GM18502 (cell line): Measurements from ENCODE around the gene ZNF474.

Source experiments
- ATAC-seq: cut with Tn5 transposase; IDR thresholded peaks from one replicate; pipeline ENCODE4 v1.9.1; 2021; ENCODE audit warnings: mild to moderate bottlenecking; ENCODE audit not compliant: unreplicated experiment, poor library complexity

ZNF474 gene

DNA sequence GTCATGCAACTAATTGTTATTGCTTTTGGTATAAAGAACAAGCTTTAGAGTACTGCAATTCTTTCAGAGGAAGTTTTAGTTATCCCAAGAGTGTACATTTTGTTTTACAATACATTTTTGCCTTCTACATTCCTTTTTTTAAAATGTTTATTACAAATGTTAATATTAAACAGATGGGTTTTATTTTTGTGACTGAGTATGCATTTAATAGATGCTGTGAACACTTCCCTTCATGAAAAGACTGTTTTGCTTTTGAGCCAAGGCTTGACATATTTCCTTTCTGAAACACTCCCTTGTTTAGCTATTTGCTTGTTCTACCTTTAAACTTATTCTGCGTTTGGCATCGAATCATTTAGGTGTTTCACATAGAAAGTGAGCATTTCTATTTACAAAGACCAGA is 14.8 kb upstream of the ZNF474 start:
- no peak for ATAC-seq

DNA sequence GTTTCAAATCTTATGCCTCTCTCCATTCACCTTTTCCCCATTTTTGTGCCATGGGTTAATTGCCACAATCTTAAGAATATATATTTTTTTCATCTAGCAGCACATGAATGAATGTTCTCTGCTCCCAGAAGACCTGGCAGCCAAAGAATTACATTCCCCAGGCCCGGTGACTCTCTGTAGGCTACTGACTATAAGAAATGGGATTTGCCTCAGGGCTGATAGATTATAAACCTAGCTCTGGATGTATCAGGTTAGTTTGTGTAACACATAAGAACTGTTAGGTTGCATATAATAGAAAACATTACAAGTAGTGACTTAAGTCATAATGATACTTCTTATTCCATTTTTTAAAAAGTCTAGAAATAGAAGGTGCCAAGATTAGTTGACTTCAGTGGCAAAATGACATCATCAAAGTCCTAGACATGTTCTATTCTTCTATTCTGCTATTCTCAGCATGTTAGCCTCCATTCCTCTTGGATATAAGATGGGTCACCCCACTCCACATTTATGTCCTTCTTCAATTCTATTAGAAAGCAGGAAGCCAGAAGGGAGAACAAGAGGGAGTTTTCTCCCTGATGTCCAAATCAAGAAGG is 10.9 kb upstream of the ZNF474 start:
- no peak for ATAC-seq

DNA sequence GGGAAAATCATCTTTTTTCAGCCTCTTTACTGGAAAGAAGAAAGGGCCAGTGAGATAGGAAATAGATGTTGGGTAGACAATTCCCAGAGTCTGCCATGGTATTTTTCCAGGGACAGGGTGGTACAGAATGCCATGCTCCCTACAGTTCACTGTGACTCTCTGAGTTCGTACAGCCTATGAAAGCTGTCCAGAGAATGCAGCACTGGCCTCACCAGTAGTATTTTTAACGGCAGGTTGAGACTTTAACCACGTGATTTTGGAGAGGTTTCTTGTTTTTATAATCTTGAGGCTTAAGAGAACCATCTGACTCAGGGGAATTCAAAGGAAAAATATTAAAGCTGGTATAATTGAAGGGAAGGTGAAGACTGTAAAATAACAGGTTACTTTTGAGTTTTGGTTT is 10.1 kb upstream of the ZNF474 start:
- no peak for ATAC-seq

DNA sequence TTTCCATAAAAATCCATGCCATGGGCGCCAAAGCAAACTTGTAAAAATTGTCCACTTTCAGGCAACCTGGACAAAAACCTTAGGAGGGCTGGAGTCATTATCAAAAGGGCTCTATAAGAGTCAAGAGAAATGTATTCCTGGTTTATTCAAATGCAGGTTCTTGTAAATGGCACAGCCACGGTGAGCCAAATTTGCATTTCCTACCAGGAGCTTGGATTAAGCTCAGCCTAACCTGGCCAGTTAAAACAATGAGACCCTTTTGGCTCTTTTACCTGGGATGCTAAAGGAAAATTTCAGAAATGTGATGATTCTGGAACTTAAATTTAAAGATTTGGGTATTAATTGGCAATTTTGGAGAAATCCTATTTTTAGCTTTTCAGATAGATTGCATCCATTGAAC is 8.9 kb upstream of the ZNF474 start:
- ATAC-seq = no peak

DNA sequence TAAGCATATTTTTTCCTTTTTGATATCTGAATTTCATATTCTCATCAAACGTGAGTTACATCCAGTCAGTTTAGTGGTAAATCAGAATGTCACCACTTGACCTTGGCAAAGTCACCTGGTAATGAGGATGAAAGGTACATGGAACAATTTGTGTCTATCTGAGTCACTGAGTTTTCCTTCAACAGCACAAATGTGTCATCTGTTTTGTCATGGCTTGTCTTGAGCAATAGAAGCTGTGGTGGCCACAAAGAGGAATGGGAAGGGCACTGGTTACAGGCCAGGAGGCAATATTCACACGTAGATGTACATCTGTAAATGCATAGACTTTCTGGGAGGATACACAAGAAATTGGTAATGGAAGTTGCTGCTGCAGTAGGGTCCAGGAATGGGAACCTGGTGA is 8.4 kb upstream of the ZNF474 start:
- ATAC-seq = no peak

DNA sequence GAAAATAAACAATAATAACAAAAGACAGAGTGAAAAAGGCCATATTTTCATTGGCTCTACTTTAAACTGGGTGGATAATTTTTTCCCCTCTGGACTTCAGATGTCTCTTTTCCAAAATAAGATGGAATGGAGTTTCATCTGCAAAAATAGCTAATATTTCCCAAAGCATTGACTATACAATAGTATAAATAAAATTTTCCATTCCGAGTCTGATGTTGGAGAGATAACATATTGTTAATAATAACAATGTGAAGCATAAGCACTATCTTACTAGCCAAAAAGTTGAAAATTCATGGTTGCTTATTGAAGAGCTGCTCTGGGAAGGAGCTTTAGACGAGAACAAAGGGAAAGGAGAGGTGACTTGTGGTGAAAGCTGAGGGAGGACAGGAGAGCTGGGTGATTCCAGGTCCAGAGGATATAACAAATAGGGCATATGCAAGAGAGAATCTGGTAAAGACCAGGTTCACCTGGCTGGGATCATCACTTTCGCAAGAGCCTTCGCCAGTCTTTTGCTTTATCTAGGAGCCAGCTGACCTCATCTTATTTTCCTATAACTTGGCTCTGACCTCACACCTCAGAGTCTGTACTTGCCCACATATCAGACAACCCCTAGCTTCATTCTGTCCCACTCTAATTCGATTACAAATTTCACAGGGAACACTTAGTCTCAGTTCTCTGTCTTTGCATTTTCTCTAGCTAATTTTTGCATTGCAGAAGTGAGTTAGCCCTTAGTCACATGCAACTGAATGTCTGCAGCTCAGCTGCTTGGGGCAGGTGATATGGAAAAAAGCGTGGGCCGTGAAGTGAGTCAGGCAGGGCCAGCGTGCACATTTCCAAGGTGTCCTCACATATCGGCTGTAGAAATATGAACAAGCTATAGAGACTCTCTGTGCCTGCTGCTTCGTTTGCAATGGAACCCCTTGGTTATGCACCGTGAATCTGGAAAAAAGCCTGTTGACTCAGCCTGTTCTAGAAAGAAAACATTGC is 7.6 kb upstream of the ZNF474 start:
- no peak for ATAC-seq

DNA sequence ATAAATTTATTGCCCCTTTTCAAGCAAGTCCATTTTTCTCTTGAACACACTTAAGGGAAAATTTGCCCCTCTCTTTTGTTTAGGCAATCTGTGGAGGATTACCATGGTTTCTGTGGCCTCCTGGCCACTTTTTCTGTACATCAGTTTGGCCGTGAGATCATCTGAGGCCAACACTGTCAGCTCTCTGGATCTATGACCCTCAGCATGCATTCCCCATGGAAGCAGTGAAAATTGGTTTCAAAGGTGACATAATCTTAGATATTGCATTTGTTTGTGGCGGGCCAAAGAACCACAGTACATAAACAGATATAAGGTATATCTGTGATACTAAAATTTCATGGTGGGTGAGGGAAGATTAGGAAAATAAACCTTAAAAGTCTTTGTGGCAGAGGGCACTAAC is 4.6 kb upstream of the ZNF474 start:
- no peak for ATAC-seq

DNA sequence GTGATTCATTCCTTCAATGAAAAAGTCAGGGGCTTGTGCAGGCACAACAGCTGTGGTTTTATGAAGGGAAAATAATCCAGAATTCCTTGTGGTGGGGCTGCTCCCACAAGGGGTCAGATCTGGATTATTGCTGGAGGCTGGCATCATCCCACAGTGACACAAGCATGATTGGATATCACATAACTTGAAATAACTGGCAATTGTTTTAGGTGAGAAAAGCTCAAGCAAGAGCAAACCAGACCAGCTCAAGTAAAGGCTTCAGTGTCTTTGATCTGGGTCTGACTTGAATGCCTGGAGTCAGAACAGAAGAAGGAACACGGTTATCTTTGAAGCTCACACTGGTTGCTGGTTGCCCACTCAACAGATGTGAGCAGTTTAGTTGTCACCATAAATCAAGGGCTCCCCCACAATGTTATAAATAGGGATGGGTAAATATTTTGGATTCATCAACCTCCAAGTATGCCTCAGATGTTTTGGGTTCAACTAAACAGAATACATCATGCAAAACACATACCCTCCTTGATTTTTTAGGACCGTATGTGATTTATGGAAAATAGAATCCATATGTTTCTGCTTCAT is 3.1 kb upstream of the ZNF474 start:
- ATAC-seq = no peak

DNA sequence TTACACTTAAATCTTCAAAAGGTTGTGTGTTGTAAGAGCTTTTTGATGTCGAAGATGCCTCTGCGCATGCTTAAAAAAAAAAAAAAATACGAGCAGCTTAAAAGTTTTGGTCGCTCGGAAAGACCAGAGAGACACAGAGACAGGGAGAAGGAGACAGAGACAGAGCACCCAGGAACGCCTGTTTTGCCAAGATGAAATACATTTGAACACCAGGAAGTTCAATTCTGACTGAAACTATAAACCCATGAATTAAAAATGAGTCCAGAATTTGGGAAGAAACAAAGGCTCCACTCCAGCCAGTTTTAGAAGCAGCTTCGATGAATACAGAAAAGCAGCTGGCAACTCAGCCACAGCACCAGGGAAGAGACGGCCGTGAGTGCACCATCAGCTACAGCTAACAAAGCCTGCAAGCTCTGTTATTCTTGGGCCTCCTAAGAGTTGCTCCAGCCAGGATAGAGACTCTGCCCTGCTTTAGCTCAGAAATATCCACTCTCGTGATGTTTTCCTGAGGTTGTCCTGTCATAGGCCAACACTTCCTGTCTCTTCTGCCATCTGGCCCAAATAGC is 2.5 kb upstream of the ZNF474 start:
- ATAC-seq = no peak

DNA sequence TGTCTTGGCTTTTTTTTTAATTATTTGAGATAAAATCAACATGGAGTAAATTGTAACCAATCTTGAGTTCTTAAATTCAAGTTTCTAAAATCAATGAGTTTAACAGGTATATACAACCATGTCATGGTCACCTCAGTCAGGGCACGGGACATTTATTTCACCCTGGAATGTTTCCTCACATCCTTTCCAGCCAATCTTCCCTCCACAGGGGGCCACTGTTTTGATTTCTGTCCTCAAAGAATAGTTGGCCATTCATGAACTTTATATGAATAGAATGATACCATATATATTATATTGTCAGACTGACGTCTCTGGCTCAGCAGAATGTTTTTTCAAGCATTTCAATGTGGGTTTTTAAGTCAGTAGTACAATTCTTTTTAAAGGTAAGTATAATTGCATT is 806 bp downstream of the ZNF474 start:
- no peak for ATAC-seq

DNA sequence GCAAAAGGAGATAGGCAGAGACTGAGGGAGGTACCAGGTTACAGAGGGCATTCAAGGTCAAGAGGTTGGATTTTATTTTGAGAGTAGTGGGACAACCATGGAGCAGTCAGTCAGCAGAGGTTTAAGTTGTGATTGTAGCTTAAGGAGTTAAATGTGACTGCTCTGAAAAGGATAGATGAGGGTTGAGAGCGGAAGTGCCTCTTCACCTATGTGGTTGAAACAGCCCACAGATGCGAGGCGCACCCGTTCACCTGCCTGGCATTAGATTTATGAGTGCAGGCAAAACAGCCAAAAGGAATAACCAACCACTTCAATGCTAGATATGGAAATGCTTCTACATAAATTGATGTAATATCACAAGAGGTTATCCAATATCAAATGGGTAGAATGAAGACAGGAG is 8.4 kb downstream of the ZNF474 start:
- no peak for ATAC-seq

DNA sequence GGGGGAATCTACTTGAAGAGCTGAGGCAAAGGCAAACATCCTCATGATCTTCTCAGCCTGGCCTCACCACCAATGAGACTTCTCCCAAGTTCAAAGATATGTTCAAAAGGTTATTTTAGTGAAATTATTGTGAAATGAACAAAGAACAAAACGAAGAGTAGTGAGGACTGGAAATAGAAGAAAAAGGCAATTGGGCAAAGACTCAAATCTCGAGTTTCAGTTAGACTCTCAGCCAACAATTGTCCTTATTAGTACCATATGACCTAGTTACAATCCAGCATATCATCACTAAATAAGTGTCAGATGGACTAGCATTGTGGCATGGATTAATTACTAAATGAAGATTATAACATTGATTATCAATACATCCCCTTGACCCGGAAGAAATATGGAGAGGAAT is 9.0 kb downstream of the ZNF474 start:
- no peak for ATAC-seq

DNA sequence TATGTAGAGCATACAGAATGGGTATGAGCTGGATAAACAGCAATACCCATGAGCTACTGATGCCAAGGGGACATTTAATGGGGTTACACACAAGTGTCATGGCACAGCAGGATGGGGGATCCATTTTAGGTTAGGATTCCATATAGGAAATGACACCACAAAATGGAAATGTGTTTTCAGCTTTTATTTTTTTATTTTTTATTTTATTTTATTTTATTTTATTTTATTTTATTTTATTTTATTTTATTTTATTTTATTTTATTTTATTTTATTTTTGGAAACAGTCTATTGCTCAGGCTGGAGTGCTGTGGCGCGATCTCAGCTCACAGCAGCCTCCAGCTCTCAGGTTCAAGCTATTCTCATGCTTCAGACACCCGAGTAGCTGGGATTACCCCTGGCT is 11.6 kb downstream of the ZNF474 start:
- ATAC-seq = no peak

DNA sequence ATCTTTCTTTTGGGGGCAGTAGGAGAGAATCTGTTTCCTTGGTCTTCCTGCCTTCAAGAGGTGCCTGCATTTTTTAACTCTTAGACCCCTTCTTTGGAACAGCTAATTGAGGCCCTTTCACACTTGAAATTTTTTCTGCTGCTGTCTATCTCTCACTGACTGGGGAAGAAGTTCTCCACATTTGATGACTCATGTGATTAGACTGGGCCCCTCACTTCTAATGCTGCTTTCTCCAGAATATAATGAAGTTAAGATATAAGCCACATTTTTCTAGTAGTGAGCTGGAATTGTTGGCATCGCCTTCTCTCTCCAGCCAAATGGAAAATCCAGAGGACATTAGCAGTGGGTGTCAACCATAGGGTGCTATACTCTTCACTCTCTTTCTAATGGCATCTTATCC is 12.4 kb downstream of the ZNF474 start:
- no peak for ATAC-seq

DNA sequence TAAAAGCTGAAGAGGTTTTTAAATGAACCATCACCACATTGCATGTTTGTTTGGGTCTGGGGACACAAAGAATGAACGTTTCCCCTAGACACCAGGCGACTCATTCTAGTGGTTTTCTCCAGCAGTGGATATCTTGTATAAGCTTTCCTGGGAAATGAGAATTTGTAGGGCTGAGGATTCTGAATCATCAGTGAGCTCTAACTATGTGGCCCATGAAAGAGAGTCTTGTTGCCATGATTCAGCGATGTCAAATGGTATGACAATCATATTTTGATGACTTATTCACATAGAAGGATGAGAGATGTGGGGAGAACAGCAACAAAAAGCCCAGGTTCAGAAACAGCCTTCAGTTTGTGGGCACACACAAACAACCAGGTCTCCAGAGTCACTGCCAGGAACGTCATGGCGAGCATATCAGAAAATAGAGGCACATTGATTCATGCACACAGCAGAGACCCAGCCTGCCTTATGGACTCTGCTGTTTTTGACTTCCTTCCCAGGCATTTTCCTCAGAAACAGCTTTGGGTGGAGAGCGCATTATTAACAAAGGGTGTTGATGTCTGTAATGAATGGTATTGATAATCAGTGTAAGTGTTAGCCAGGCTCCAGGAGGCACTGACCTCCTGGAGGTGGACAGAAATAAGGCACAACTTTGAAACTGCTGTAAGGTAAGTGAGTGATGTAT is 13.3 kb downstream of the ZNF474 start:
- no peak for ATAC-seq

DNA sequence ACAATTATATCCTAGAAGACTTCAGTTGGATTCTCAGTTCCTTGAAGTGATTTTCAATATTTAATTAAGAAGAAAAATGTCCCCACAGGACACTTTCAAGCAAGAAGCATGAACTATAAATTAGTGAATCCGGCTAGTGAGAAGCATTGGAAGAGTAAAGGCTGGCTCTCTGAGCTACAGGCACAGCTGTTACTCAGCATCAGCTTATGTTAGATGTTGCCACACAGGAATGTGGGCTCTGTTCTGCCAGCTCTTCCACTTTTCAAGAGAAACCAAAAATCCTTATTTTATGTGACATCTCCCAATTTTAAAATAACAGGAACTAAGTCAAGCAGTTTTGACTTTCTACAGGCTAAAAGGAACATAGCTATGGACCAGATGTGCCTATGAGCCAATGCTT is 14.9 kb downstream of the ZNF474 start:
- no peak for ATAC-seq

DNA sequence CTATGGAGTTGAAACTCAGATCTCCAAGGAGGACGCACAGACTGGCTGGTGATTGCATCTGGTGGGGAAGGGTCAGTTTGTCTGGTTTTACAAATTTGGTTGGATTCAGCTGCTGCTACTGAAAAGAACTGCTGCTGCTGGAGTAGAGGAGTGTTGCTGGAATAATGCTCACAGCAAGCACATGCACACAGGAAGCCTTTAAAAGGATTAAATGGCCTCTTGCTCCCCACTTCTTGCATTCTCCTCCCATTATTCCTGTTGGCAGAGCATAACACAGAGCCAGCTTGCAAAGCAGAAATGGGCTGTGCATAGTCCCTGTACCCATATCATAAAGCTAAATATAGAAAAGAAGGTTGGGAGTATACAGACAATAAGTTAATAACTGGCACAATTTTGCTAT is 16.6 kb downstream of the ZNF474 start:
- ATAC-seq = no peak

DNA sequence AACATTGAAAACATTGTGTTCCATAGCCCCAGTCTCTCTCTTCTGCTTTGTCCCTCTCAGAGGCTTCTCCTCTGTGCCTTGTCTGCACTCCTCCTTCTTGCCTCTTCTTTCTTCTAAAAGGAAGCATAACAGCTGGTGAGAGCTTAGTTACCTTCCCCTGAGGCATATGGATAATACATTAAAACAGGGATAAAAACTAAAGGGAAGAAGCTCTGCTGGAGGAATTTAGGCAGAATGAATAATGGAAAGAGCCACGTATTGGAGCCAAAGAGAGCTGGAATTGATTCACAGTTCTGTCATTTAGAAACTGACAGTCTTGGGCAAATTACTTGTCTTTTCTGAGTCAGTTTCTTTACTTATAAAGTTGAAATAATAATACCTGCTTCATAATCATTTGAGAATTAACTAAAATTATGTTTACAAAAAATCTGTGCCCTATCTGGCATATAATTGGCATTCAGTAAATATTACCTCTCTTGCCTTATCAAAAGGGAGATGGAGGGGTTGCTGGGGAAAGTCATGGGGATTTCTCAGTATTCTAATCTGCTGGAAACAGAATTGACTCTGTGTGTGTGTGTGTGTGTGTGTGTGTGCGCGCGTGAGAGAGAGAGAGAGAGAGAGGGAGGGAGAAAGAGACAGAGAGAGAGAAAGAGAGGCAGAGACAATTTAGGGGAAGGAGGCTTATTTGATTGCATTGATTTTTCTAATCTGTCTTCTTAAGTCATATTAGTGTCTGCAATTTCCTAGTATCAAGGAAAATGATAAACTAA is 20.2 kb downstream of the ZNF474 start:
- ATAC-seq = no peak

DNA sequence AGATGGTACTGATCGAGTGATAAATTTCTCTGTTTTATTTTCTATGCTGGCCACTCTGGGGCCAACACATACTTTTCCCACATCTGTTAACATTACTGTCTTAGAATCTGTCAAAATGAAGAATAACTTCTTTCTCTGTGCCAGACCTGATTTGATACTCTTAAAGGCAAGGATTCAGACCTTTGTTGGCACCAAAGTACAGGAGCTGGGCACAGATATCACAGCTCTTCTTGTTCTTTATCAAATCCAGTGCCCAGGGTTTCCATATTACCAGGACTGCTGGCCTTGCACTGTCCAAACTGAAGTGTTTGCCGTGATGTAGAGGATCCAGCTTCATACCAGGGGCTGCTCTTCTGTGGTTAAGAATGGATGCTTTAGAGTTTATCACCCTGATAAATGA is 20.9 kb downstream of the ZNF474 start:
- no peak for ATAC-seq

DNA sequence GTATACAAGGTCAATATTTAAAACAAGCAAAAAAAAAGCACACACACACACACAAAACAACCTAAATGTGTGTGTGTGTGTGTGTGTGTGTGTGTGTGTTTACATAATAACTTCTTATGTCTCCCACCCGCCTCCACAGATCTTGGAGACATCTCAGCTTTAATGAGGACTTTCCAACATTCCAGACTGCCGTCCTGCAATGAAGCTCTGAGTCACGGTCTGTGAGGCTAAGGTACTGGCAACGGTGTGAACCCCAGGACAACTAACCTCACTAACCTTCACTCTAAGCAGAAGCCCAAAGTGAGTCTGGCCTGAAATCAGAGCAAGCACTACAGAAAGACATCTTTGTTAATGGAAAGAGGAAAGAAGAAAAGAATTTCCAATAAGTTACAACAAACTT is 22.3 kb downstream of the ZNF474 start:
- ATAC-seq = no peak
